Brain microvascular endothelial cell (primary cell): ENCODE data around the gene TNS1.

Experiments
- DNase-seq: peaks from one replicate; pipeline ENCODE4 v3.0.0-alpha.2; 2020
- H3K27ac ChIP-seq: fragments of 250-450 bp; sonication (Bioruptor Pico); 2 replicates; pipeline ENCODE4 v1.5.1; 2020; ENCODE audit warnings: mild to moderate bottlenecking, moderate library complexity
- H3K27me3 ChIP-seq: fragments of 250-450 bp; sonication (Bioruptor Pico); replicated peaks from 2 replicates; pipeline ENCODE4 v1.5.1; 2020; ENCODE audit warnings: mild to moderate bottlenecking
- H3K36me3 ChIP-seq: fragments of 250-450 bp; sonication (Bioruptor Pico); replicated peaks from 2 replicates; pipeline ENCODE4 v1.5.1; 2020; ENCODE audit warnings: mild to moderate bottlenecking
- H3K4me3 ChIP-seq: 2 replicates; pipeline ENCODE4 v1.5.1; 2011; ENCODE audit warnings: low read depth, mild to moderate bottlenecking, control low read depth, low read length, moderate library complexity
- CTCF ChIP-seq: IDR thresholded peaks from 2 replicates; pipeline ENCODE4 v1.5.1; 2011; ENCODE audit warnings: low read depth, mild to moderate bottlenecking, moderate library complexity, low read length, control low read depth, inconsistent platforms; ENCODE audit errors: missing control alignments
- in situ Hi-C: cut with HindIII; loops from 2 replicates; pipeline ENCODE4 v1.10.0; 2017; ENCODE audit warnings: low sequenced_read_pairs, low pct_ligation_motif_present

TNS1 gene

DNA sequence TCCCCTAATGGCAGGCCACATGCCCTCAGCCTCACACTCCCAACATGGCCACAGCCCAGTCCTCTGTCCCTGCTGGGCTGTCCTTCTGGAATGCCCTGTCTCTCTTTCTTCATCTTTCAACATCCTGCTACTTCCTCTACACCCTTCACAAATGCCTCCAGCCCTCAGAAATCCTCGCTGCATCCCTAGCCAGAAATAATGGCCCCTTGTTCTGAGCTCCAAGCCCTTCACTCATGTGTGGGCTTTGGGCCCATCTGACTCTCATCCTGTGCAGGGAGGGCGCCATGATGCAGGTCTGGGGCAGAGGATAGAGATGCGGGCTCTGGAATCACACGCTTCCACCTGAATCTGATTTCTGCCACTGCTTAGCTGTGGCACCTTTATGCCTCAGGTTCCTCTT is 181.9 kb downstream of the TNS1 start:
- in situ Hi-C loops, result no loop called here
- no peak for TF ChIP-seq CTCF
- H3K27me3 ChIP-seq, result no peaks in the 10 kb centered on the region
- H3K4me3 ChIP-seq, result no peak overlapping the region
- DNase-seq, result no peak
- H3K27ac ChIP-seq, result no peak overlapping the region
- H3K36me3 ChIP-seq, result peaks cover 18% of the 10 kb centered on the region

- Histone ChIP-seq H3K27ac (no peak overlapping the region), H3K27me3 (no peaks in the 10 kb centered on the region), H3K4me3 (no peak overlapping the region), H3K36me3 (peaks cover 18% of the 10 kb centered on the region)
- no peak for TF ChIP-seq CTCF
- no peak for DNase-seq
- in situ Hi-C loops, result no loop called here
Observed at GRCh38 chr2:217820091-217820819, 182.5 kb downstream of the TNS1 start.

- no peak overlapping the region for H3K27ac ChIP-seq
- in situ Hi-C loops, result no loop called here
- TF ChIP-seq CTCF, result no peak
- no peak overlapping the region for H3K4me3 ChIP-seq
- peaks cover 20% of the 10 kb centered on the region for H3K36me3 ChIP-seq
- no peaks in the 10 kb centered on the region for H3K27me3 ChIP-seq
- DNase-seq, result no peak
Observed at GRCh38 chr2:217818293-217818850, 184.4 kb downstream of the TNS1 start.

DNA sequence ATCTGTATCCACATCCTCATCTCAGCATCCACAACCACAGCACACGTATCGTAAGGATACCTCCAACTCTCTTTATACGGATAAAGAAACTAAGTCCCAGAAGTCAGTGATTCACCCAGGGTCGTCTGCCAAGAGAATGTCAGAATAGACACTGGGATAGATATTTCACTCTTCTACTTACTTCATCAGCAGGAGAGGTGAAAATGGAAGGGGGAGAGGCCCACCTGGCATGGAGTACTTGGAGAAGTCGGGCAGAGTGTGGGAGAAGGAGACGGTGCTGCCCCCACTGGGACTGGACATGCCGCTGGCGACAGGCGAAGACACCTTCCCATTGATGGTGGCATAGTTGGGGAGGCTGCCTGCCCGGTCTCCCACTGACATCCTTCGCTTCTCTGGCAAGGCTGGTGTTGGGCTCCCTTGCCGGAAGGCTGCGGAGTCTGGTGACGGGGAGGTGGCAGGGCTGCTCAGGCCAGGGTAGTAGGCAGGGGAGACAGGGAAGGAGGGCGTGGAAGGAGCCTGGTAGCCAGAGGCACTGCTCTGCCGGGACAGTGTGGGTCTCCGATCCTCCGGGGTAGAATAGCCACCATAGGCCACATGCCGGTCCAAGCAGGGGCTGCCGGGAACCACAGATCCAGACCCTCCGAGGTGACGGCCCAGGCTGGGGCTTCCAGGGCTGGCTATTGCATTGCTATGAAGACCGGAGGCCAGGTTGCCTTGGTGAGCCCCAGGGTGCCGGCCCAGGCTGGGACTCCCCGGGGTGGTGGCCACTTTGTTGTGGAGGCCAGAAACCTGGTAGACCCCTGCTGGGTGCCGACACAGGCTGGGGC is 185.1 kb downstream of the TNS1 start:
- H3K27ac ChIP-seq, result no peak overlapping the region
- H3K4me3 ChIP-seq, result no peak overlapping the region
- no peak for DNase-seq
- TF ChIP-seq CTCF, result no peak
- peaks cover 24% of the 10 kb centered on the region for H3K36me3 ChIP-seq
- no peaks in the 10 kb centered on the region for H3K27me3 ChIP-seq
- in situ Hi-C loops, result no loop called here

GRCh38 chr2:217816396-217816869 is 186.4 kb downstream of the TNS1 start:
- no peak for DNase-seq
- in situ Hi-C loops, result no loop called here
- Histone ChIP-seq H3K27ac (no peak overlapping the region), H3K4me3 (no peak overlapping the region), H3K36me3 (peaks cover 34% of the 10 kb centered on the region), H3K27me3 (no peaks in the 10 kb centered on the region)
- no peak for TF ChIP-seq CTCF
